OCI-LY7 (cell line): Measurements from ENCODE around the gene SLC25A29.
"Not testable (repeated sequence)": the region's sequence is repeated elsewhere in the genome, so short reads cannot be mapped to it uniquely, and the experiment has no call there.

ENCODE experiments used
- EZH2phosphoT487 ChIP-seq: fragments of 200-600 bp; sonication (generic); IDR thresholded peaks from 2 replicates; pipeline ENCODE4 v1.6.1; 2018; ENCODE audit warnings: low read depth, borderline replicate concordance, mild to moderate bottlenecking, mixed run types, antibody characterized with exemption, low read length, moderate library complexity, mixed read lengths
- TF ChIP-seq, protein P1 (sequence below): fragments of 200-600 bp; sonication (generic); conservative IDR thresholded peaks from 2 replicates; pipeline ENCODE4 v1.5.1; 2014; ENCODE audit warnings: mild to moderate bottlenecking, antibody characterized with exemption, low read length, moderate library complexity, mixed read lengths

DNA sequence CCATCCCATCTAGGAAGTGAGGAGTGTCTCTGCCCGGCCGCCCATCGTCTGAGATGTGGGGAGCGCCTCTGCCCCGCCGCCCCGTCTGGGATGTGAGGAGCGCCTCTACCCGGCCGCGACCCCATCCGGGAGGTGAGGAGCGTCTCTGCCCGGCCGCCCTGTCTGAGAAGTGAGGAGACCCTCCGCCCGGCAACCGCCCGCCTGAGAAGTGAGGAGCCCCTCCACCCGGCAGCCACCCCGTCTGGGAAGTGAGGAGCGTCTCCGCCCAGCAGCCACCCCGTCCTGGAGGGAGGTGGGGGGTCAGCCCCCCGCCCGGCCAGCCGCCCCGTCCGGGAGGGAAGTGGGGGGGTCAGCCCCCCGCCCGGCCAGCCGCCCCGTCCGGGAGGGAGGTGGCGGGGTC lies 38.4 kb upstream of the SLC25A29 start:
- TF ChIP-seq, protein P1, sequence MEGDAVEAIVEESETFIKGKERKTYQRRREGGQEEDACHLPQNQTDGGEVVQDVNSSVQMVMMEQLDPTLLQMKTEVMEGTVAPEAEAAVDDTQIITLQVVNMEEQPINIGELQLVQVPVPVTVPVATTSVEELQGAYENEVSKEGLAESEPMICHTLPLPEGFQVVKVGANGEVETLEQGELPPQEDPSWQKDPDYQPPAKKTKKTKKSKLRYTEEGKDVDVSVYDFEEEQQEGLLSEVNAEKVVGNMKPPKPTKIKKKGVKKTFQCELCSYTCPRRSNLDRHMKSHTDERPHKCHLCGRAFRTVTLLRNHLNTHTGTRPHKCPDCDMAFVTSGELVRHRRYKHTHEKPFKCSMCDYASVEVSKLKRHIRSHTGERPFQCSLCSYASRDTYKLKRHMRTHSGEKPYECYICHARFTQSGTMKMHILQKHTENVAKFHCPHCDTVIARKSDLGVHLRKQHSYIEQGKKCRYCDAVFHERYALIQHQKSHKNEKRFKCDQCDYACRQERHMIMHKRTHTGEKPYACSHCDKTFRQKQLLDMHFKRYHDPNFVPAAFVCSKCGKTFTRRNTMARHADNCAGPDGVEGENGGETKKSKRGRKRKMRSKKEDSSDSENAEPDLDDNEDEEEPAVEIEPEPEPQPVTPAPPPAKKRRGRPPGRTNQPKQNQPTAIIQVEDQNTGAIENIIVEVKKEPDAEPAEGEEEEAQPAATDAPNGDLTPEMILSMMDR: not testable (repeated sequence)
- TF ChIP-seq EZH2phosphoT487: not testable (repeated sequence)
